ENCODE data around the gene CRYL1.

Gene CRYL1

DNA sequence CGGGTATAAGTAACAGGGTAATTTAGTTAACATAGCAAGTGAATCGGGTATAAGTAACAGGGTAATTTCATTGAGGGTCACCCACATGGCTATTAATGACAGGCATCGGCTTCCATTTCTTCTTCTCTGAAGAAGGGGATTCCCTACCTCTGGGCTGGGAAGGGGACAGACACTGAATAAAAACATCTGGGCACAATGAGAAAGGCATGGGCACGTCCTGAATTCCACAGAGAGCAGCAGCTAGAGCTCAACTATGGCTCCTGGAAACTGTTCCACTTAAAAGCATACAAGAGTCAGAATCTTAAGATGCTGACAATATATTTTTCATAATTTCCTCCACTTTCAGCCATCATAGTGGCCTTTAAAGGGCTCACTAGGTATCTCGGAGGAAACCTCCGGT lies 51.8 kb downstream of the CRYL1 start:
- H3K9me3 ChIP-seq (ENCODE audit: insufficient read depth, low read length): no peaks in the 10 kb centered on the region
- no peaks in the 10 kb centered on the region for H3K79me2 ChIP-seq (ENCODE audit: insufficient read depth, low read length)
- H3K4me3 ChIP-seq (ENCODE audit: insufficient read depth, low read length, poor library complexity, severe bottlenecking): no peak overlapping the region
- TF ChIP-seq, protein P1, sequence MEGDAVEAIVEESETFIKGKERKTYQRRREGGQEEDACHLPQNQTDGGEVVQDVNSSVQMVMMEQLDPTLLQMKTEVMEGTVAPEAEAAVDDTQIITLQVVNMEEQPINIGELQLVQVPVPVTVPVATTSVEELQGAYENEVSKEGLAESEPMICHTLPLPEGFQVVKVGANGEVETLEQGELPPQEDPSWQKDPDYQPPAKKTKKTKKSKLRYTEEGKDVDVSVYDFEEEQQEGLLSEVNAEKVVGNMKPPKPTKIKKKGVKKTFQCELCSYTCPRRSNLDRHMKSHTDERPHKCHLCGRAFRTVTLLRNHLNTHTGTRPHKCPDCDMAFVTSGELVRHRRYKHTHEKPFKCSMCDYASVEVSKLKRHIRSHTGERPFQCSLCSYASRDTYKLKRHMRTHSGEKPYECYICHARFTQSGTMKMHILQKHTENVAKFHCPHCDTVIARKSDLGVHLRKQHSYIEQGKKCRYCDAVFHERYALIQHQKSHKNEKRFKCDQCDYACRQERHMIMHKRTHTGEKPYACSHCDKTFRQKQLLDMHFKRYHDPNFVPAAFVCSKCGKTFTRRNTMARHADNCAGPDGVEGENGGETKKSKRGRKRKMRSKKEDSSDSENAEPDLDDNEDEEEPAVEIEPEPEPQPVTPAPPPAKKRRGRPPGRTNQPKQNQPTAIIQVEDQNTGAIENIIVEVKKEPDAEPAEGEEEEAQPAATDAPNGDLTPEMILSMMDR (IDR thresholded peaks at IDR 0.05; ENCODE audit: insufficient read depth, low read length, poor library complexity, severe bottlenecking): no peak
- TF ChIP-seq EZH2phosphoT487 (conservative IDR thresholded peaks at IDR 0.05; ENCODE audit: low read length): no peak
- H3F3A ChIP-seq (ENCODE audit: insufficient read depth): no peaks in the 10 kb centered on the region
- no peak overlapping the region for H3K4me2 ChIP-seq (ENCODE audit: low read depth, low read length, poor library complexity, severe bottlenecking)
- H3K36me3 ChIP-seq (ENCODE audit: low read length): no peaks in the 10 kb centered on the region
- H4K20me1 ChIP-seq (ENCODE audit: low read depth, low read length): no peaks in the 10 kb centered on the region
- H3K27ac ChIP-seq (ENCODE audit: low read depth, low read length): no peak overlapping the region
- no peaks in the 10 kb centered on the region for H3K9me2 ChIP-seq (replicated peaks; ENCODE audit: insufficient read depth, low read length)
- H3K27me3 ChIP-seq (ENCODE audit: low read length): no peaks in the 10 kb centered on the region
- H2AFZ ChIP-seq (ENCODE audit: low read depth, low read length, severe bottlenecking): no peak overlapping the region
- H3K9ac ChIP-seq (ENCODE audit: low read length): no peak overlapping the region

DNA sequence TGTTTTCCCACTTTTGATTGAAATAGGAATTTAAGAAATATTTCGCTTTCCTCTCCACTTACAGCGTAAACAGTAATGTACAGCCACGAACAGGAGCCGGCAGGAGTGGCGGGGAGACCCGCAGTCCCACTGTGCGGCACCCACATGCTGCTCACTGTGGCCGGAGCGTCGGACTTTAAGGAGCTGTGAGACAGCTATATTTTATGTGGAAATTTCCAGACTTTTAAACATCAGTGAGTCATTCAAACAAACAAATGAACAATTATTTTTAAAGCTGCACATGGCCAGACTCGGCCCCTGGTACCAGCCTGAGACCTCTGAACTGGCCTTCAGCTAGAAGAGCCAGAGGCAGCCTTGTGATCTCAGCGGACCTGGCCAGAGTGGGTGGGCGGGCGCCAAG lies 52.5 kb downstream of the CRYL1 start:
- Histone ChIP-seq H3K9ac (ENCODE audit: low read length) (no peak overlapping the region), H3K27me3 (ENCODE audit: low read length) (no peaks in the 10 kb centered on the region), H3K27ac (ENCODE audit: low read depth, low read length) (no peak overlapping the region), H3K4me2 (ENCODE audit: low read depth, low read length, poor library complexity, severe bottlenecking) (no peak overlapping the region), H3K9me2 (replicated peaks; ENCODE audit: insufficient read depth, low read length) (no peaks in the 10 kb centered on the region), H3K9me3 (ENCODE audit: insufficient read depth, low read length) (no peaks in the 10 kb centered on the region), H3K36me3 (ENCODE audit: low read length) (no peaks in the 10 kb centered on the region), H3F3A (ENCODE audit: insufficient read depth) (no peaks in the 10 kb centered on the region), H2AFZ (ENCODE audit: low read depth, low read length, severe bottlenecking) (no peak overlapping the region), H4K20me1 (ENCODE audit: low read depth, low read length) (no peaks in the 10 kb centered on the region), H3K79me2 (ENCODE audit: insufficient read depth, low read length) (no peaks in the 10 kb centered on the region), H3K4me3 (ENCODE audit: insufficient read depth, low read length, poor library complexity, severe bottlenecking) (no peak overlapping the region)
- TF ChIP-seq, protein P1 (IDR thresholded peaks at IDR 0.05; ENCODE audit: insufficient read depth, low read length, poor library complexity, severe bottlenecking): no peak
- TF ChIP-seq EZH2phosphoT487 (conservative IDR thresholded peaks at IDR 0.05; ENCODE audit: low read length): no peak

DNA sequence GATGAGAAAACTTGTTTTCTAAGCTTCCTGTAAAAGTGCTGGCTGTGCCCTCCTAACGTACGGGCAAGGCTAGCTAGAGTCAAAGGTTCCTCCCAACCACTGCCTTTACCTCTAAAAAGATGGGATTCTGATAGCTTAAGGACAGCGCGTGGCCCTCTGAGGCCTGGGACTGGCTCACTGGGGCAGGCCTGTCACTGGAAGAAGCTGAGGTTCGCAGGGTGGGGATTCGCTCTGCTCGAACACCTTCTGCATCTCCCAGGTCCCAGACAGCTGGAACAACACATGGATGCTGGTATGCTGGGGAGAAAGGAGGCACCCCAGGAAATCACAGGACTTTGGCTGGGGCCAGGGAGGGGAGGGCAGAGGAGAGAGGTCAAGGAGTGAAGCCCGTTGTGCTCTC lies 53.1 kb downstream of the CRYL1 start:
- Histone ChIP-seq H3K4me2 (ENCODE audit: low read depth, low read length, poor library complexity, severe bottlenecking) (no peak overlapping the region), H3F3A (ENCODE audit: insufficient read depth) (no peaks in the 10 kb centered on the region), H3K36me3 (ENCODE audit: low read length) (no peaks in the 10 kb centered on the region), H2AFZ (ENCODE audit: low read depth, low read length, severe bottlenecking) (no peak overlapping the region), H3K4me3 (ENCODE audit: insufficient read depth, low read length, poor library complexity, severe bottlenecking) (no peak overlapping the region), H3K27ac (ENCODE audit: low read depth, low read length) (no peak overlapping the region), H3K27me3 (ENCODE audit: low read length) (no peaks in the 10 kb centered on the region), H3K9me3 (ENCODE audit: insufficient read depth, low read length) (no peaks in the 10 kb centered on the region), H3K9ac (ENCODE audit: low read length) (no peak overlapping the region), H3K79me2 (ENCODE audit: insufficient read depth, low read length) (no peaks in the 10 kb centered on the region), H3K9me2 (replicated peaks; ENCODE audit: insufficient read depth, low read length) (no peaks in the 10 kb centered on the region), H4K20me1 (ENCODE audit: low read depth, low read length) (no peaks in the 10 kb centered on the region)
- no peak for TF ChIP-seq EZH2phosphoT487 (conservative IDR thresholded peaks at IDR 0.05; ENCODE audit: low read length)
- TF ChIP-seq, protein P1 (IDR thresholded peaks at IDR 0.05; ENCODE audit: insufficient read depth, low read length, poor library complexity, severe bottlenecking): no peak

Data from SU-DHL-6 (cell line).